GM12892 (cell line): Measurements from ENCODE around the gene CD69.

Experiments used
- DNase-seq: peaks from one replicate; pipeline ENCODE4 v3.0.0; 2011; ENCODE audit not compliant: insufficient read length
- FAIRE-seq: peaks from 2 replicates; lab custom pipeline; 2011; peaks lifted over from hg19 to GRCh38; lab: Jason Lieb, UNC
- POLR2A ChIP-seq: IDR thresholded peaks from 2 replicates; pipeline ENCODE4 v1.6.1; 2011; ENCODE audit warnings: low read depth, low read length, control low read depth
- POLR2AphosphoS5 ChIP-seq: IDR thresholded peaks from 2 replicates; pipeline ENCODE4 v1.6.1; 2011; ENCODE audit warnings: low read depth, low read length, control low read depth
- TAF1 ChIP-seq: IDR thresholded peaks from 2 replicates; pipeline ENCODE4 v1.6.1; 2011; ENCODE audit warnings: low read depth, mild to moderate bottlenecking, control low read depth, low read length, borderline replicate concordance

The CD69 gene

GRCh38 chr12:9755035-9755434, 5.7 kb downstream of the CD69 start:
- FAIRE-seq, result no peak
- TF ChIP-seq POLR2A, result no peak
- no peak for TF ChIP-seq POLR2AphosphoS5
- TF ChIP-seq TAF1, result no peak
- DNase-seq, result no peak

DNA sequence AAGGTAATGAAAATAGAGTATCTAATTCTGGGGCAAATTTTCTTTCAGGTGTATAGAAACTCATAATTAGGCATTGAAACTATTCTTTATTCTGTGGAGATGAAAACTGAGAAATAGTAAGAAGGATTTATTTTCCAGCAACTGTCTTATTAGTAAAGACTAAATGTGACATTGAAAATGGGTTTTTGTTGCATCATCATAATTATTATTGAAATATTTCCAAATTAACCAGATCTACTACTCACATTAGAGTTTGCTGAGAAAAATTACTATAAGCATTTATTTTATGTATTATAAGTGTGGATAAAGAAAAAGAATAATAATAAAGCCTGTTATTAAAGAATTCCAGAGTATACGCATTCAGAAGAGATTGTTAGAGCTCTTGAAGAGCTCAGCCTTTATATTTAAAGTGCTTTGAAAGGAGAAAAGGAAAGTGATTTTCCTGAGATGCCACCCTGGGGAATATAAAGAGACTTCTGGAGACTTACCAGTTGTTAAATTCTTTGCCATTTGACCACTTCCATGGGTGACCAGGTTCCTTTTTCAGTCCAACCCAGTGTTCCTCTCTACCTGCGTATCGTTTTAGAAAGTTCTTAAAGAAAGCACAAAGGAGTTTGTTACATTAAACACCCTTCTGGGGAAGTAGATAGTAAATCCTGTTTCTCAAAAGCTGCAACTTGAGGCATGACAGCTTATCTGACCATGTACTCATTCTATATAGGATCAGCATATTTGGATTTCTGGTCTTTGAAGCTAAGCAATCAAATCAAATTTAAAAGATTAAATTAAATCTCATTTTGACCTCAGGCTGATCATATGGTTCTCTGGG, 6.4 kb downstream of the CD69 start:
- no peak for DNase-seq
- no peak for FAIRE-seq
- TF ChIP-seq POLR2AphosphoS5 (no peak), TAF1 (no peak), POLR2A (no peak)

DNA sequence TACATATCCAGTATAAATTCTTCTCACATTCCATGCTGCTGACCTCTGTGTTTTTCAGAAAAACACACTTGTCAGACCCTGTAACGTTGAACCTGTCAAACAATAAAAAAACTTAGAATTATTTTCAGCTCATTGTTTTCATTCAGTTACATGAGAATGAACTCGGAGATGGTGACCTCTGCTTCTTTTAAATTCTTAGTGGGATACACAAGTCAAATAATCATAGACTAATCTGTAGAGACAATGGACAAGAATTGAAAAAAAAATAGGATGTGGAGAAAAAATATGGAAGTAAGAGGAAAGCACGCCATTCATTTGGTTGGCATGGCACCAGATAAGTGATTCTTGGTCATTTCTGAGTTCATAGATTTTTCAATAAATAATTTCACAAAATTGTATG, 7.2 kb downstream of the CD69 start:
- DNase-seq, result no peak
- TF ChIP-seq POLR2AphosphoS5, result no peak
- FAIRE-seq, result no peak

DNA sequence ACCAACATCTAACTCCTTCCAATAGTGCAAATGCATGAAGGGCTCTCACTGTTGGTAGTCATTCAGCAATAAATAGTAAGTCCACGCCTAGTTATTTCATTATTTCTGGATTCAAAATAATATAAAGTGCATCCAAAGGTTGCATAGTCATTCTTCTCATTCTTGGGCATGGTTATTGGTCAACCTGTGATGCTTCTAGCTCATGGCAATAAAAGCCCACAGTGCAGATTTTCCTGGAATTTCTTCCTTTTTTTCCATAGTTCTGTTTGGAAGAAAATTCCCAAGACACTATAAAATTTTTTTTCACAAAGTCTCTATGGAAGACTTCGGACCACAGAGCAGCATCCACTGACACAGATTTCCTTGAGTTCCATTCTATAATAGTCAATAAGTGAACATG, 7.6 kb downstream of the CD69 start:
- FAIRE-seq (no peak), DNase-seq (no peak)
- TF ChIP-seq TAF1 (no peak), POLR2A (no peak)

- TF ChIP-seq POLR2AphosphoS5 (no peak), POLR2A (no peak), TAF1 (no peak)
- DNase-seq, result no peak
- FAIRE-seq, result no peak
These were observed 8.4 kb downstream of the CD69 start for GRCh38 chr12:9752145-9752933.

GRCh38 chr12:9751204-9752144, 9.2 kb downstream of the CD69 start:
- DNase-seq, result no peak
- peak; percentile 40 for FAIRE-seq

GRCh38 chr12:9750276-9751203, 10.2 kb downstream of the CD69 start:
- DNase-seq, result no peak
- peak; percentile 91 for FAIRE-seq
- TF ChIP-seq POLR2A (no peak), TAF1 (no peak), POLR2AphosphoS5 (no peak)

More at GRCh38 chr12:9751204-9752144, 9.2 kb downstream of the CD69 start:
- TF ChIP-seq POLR2AphosphoS5, result no peak; the same call in 1 of the 2 replicates
- peak; percentile 65 for TF ChIP-seq POLR2A

- TF ChIP-seq POLR2AphosphoS5 (no peak), TAF1 (no peak), POLR2A (no peak)
- DNase-seq, result no peak
- no peak for FAIRE-seq
These were observed 11.1 kb downstream of the CD69 start for GRCh38 chr12:9749640-9750039.

DNA sequence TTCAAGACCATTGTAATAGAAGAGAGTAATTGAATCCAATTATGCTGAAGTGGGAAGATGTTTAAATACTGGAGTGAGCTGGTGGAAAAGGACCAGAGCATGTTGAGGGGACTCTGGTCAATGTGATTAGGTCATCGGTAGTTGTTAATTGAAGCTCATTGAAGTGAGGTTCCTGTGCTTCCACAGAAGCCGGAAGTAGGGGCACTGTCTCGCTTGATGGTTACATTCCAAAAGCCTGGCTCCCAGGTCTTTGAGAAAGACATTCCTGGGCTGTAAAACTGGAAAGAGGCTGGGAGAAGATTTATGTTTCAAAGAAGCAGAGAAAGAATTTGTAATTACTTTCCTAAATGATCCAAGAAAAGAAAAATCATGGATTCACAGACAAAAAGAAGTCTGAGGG, 15.5 kb downstream of the CD69 start:
- no peak for DNase-seq
- TF ChIP-seq TAF1 (no peak), POLR2AphosphoS5 (no peak), POLR2A (no peak)
- no peak for FAIRE-seq

GRCh38 chr12:9742661-9743060, 18.0 kb downstream of the CD69 start:
- TF ChIP-seq TAF1 (no peak), POLR2AphosphoS5 (no peak)
- no peak for DNase-seq
- FAIRE-seq, result no peak

GRCh38 chr12:9741726-9742125, 19.0 kb downstream of the CD69 start:
- no peak for DNase-seq
- TF ChIP-seq POLR2AphosphoS5 (peak; percentile 51; the same call in 1 of the 2 replicates), POLR2A (no peak)
- peak; percentile 95 for FAIRE-seq
